Non-pigmented ciliary epithelial cell (primary cell): ENCODE measurements around the gene OR5L1.

Experiments
- DNase-seq: peaks from one replicate; pipeline ENCODE4 v3.0.0-alpha.2; 2010; ENCODE audit warnings: low read depth

OR5L1 gene

GRCh38 chr11:55811067-55811466, at the start of gene OR5L1:
Gene OR5L1 (plus strand): TSS chr11:55811367. CDS start chr11:55811467, 100 bp downstream.
- DNase-seq, result no peak

- DNase-seq, result no peak
These were observed 38.0 kb upstream of the OR5L1 start, which contains the start of gene OR5D13 for GRCh38 chr11:55773138-55773537. Gene OR5D13 (plus strand): TSS chr11:55773438. CDS start chr11:55773438, 0 bp downstream.

GRCh38 chr11:55791606-55792005, 19.6 kb upstream of the OR5L1 start:
- DNase-seq, result no peak

- DNase-seq, result no peak
These were observed 17.8 kb upstream of the OR5L1 start for GRCh38 chr11:55793321-55793720.

GRCh38 chr11:55795256-55795655, 15.9 kb upstream of the OR5L1 start, which contains the start of gene OR5D14:
Gene OR5D14 (plus strand): TSS chr11:55795556. CDS start chr11:55795556, 0 bp downstream.
- no peak for DNase-seq

GRCh38 chr11:55806248-55806647, 4.9 kb upstream of the OR5L1 start:
- no peak for DNase-seq

- DNase-seq, result no peak
These were observed 8.2 kb downstream of the OR5L1 start, which contains the start of gene OR5D18 for GRCh38 chr11:55819330-55819729. Gene OR5D18 (plus strand): TSS chr11:55819630. CDS start chr11:55819630, 0 bp downstream.

- no peak for DNase-seq
These were observed 15.8 kb downstream of the OR5L1 start, which contains the start of gene OR5L2 for GRCh38 chr11:55826919-55827318. Gene OR5L2 (plus strand): TSS chr11:55827219. CDS start chr11:55827219, 0 bp downstream.

GRCh38 chr11:55838452-55838851, 27.3 kb downstream of the OR5L1 start, which contains the start of gene OR5D16:
Gene OR5D16 (plus strand): TSS chr11:55838752. CDS start chr11:55838752, 0 bp downstream.
- no peak for DNase-seq

- DNase-seq, result no peak
These were observed 36.3 kb downstream of the OR5L1 start for GRCh38 chr11:55847453-55847852.

GRCh38 chr11:55849037-55849436, 37.9 kb downstream of the OR5L1 start:
- no peak for DNase-seq

GRCh38 chr11:55852141-55852540, 41.0 kb downstream of the OR5L1 start:
- no peak for DNase-seq

- DNase-seq, result no peak
These were observed 43.5 kb downstream of the OR5L1 start for GRCh38 chr11:55854704-55855103.
